GM12872 (cell line): ENCODE measurements around the gene ELOVL4.

Source experiments
- CTCF ChIP-seq: IDR thresholded peaks from 3 replicates; pipeline ENCODE4 v1.5.1; 2011; ENCODE audit warnings: low read depth, mild to moderate bottlenecking, low read length, moderate library complexity; ENCODE audit not compliant: insufficient read depth

The ELOVL4 gene

GRCh38 chr6:79943133-79943532 lies 4.2 kb downstream of the ELOVL4 start:
- no peak for TF ChIP-seq CTCF

- no peak for TF ChIP-seq CTCF
Measured at GRCh38 chr6:79941489-79942151, 5.7 kb downstream of the ELOVL4 start.

GRCh38 chr6:79928478-79928998 lies 18.8 kb downstream of the ELOVL4 start:
- no peak for TF ChIP-seq CTCF

- no peak for TF ChIP-seq CTCF
Measured at GRCh38 chr6:79927758-79928157, 19.6 kb downstream of the ELOVL4 start.

- TF ChIP-seq CTCF = no peak
Measured at GRCh38 chr6:79923270-79923669, 24.1 kb downstream of the ELOVL4 start.

GRCh38 chr6:79922018-79922417 lies 25.3 kb downstream of the ELOVL4 start:
- TF ChIP-seq CTCF = no peak

GRCh38 chr6:79913369-79913768 lies 34.0 kb downstream of the ELOVL4 start:
- no peak for TF ChIP-seq CTCF
